ENCODE measurements around the gene POMT1.

The POMT1 gene

GRCh38 chr9:131503626-131504465 is 1.1 kb downstream of the POMT1 start:
- no peak for TF ChIP-seq ZFP30 (CRISPR knock-in tag; IDR thresholded peaks at IDR 0.05)
- TF ChIP-seq, protein P1, sequence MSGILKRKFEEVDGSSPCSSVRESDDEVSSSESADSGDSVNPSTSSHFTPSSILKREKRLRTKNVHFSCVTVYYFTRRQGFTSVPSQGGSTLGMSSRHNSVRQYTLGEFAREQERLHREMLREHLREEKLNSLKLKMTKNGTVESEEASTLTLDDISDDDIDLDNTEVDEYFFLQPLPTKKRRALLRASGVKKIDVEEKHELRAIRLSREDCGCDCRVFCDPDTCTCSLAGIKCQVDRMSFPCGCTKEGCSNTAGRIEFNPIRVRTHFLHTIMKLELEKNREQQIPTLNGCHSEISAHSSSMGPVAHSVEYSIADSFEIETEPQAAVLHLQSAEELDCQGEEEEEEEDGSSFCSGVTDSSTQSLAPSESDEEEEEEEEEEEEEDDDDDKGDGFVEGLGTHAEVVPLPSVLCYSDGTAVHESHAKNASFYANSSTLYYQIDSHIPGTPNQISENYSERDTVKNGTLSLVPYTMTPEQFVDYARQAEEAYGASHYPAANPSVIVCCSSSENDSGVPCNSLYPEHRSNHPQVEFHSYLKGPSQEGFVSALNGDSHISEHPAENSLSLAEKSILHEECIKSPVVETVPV (CRISPR knock-in tag; IDR thresholded peaks at IDR 0.05), result no peak
- TF ChIP-seq TCF4 (CRISPR knock-in tag; IDR thresholded peaks at IDR 0.05; ENCODE audit: borderline replicate concordance), result no peak
- no peak for TF ChIP-seq ZNF70 (CRISPR knock-in tag; IDR thresholded peaks at IDR 0.05)
- TF ChIP-seq OSR1 (CRISPR knock-in tag; IDR thresholded peaks at IDR 0.05), result no peak
- no peak for TF ChIP-seq ESRRG (CRISPR knock-in tag; IDR thresholded peaks at IDR 0.05)
- no peak for TF ChIP-seq ZNF565 (CRISPR knock-in tag; conservative IDR thresholded peaks at IDR 0.05; ENCODE audit: low read depth)
- no peak for TF ChIP-seq GLIS3 (CRISPR knock-in tag; IDR thresholded peaks at IDR 0.05)
- TF ChIP-seq BACH2 (CRISPR knock-in tag; IDR thresholded peaks at IDR 0.05; ENCODE audit: borderline replicate concordance), result no peak
- no peak for TF ChIP-seq ZC3H10 (CRISPR knock-in tag; IDR thresholded peaks at IDR 0.05)
- ATAC-seq, result peak; percentile 35

DNA sequence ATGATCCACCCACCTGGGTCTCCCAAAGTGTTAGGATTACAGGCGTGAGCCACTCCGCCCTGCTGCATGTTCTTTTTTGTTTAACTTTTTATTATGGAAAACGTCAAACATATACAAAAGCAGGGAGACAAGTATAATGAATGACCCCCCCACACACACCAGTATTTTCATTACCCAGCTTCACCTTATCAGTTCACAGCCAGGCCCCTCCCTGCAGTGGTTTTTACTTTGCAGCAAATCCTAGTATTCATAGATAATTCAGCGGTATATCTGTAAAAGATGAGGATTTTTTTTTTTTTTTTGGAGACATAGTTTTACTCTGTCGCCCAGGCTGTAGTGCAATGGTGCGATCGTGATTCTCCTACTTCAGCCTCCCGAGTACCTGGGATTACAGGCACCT is 2.3 kb downstream of the POMT1 start:
- ATAC-seq, result no peak
- TF ChIP-seq TCF4 (CRISPR knock-in tag; IDR thresholded peaks at IDR 0.05; ENCODE audit: borderline replicate concordance) (no peak), ZFP3 (CRISPR knock-in tag; IDR thresholded peaks at IDR 0.05) (no peak), ZC3H10 (CRISPR knock-in tag; IDR thresholded peaks at IDR 0.05) (no peak), RARB (CRISPR knock-in tag; IDR thresholded peaks at IDR 0.05) (no peak)
- TF ChIP-seq, protein P1 (CRISPR knock-in tag; IDR thresholded peaks at IDR 0.05), result no peak

DNA sequence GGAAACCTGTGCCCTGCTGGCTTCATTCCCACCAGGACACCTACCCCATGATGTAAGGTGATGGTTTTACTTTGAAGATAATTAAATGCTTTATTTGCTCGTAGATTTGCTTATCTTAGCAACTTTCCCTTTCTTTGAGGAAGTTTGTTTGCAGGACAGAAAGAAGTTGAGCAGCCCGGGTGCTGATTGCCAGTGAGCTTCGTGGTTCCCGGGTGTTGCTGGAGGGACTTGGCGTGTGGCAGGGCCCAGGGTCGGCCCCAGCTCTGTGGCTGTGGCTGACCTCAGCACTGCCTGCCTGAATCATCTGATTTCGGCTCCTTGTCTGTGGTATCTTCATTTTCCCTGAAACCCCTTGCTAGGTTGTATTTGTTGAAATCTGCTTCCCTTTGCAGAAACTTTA is 8.7 kb downstream of the POMT1 start:
- no peak for TF ChIP-seq ESRRG (CRISPR knock-in tag; IDR thresholded peaks at IDR 0.05)
- no peak for TF ChIP-seq BACH2 (CRISPR knock-in tag; IDR thresholded peaks at IDR 0.05; ENCODE audit: borderline replicate concordance)
- TF ChIP-seq PATZ1 (CRISPR knock-in tag; IDR thresholded peaks at IDR 0.05; ENCODE audit: borderline replicate concordance), result no peak
- TF ChIP-seq CSDC2 (CRISPR knock-in tag; IDR thresholded peaks at IDR 0.05), result no peak
- TF ChIP-seq GLIS3 (CRISPR knock-in tag; IDR thresholded peaks at IDR 0.05), result no peak
- TF ChIP-seq, protein P1 (CRISPR knock-in tag; IDR thresholded peaks at IDR 0.05), result no peak
- no peak for TF ChIP-seq ARNTL (CRISPR knock-in tag; IDR thresholded peaks at IDR 0.05; ENCODE audit: borderline replicate concordance, low read depth)
- no peak for TF ChIP-seq ZNF565 (CRISPR knock-in tag; conservative IDR thresholded peaks at IDR 0.05; ENCODE audit: low read depth)
- TF ChIP-seq ZFP30 (CRISPR knock-in tag; IDR thresholded peaks at IDR 0.05), result no peak
- TF ChIP-seq PPARA (CRISPR knock-in tag; IDR thresholded peaks at IDR 0.05; ENCODE audit: borderline replicate concordance), result no peak
- no peak for TF ChIP-seq POU6F1 (CRISPR knock-in tag; IDR thresholded peaks at IDR 0.05; ENCODE audit: borderline replicate concordance, low read depth)
- no peak for ATAC-seq

- ATAC-seq, result no peak
- TF ChIP-seq ZC3H10 (CRISPR knock-in tag; IDR thresholded peaks at IDR 0.05), result no peak
- no peak for TF ChIP-seq POU6F1 (CRISPR knock-in tag; IDR thresholded peaks at IDR 0.05; ENCODE audit: borderline replicate concordance, low read depth)
- no peak for TF ChIP-seq CSDC2 (CRISPR knock-in tag; IDR thresholded peaks at IDR 0.05)
- no peak for TF ChIP-seq ESRRG (CRISPR knock-in tag; IDR thresholded peaks at IDR 0.05)
- TF ChIP-seq ZFP30 (CRISPR knock-in tag; IDR thresholded peaks at IDR 0.05), result no peak
- TF ChIP-seq ZNF70 (CRISPR knock-in tag; IDR thresholded peaks at IDR 0.05), result no peak
- no peak for TF ChIP-seq TCF4 (CRISPR knock-in tag; IDR thresholded peaks at IDR 0.05; ENCODE audit: borderline replicate concordance)
- TF ChIP-seq, protein P2, sequence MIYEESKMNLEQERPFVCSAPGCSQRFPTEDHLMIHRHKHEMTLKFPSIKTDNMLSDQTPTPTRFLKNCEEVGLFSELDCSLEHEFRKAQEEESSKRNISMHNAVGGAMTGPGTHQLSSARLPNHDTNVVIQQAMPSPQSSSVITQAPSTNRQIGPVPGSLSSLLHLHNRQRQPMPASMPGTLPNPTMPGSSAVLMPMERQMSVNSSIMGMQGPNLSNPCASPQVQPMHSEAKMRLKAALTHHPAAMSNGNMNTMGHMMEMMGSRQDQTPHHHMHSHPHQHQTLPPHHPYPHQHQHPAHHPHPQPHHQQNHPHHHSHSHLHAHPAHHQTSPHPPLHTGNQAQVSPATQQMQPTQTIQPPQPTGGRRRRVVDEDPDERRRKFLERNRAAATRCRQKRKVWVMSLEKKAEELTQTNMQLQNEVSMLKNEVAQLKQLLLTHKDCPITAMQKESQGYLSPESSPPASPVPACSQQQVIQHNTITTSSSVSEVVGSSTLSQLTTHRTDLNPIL (CRISPR knock-in tag; IDR thresholded peaks at IDR 0.05; ENCODE audit: low read depth), result no peak
- TF ChIP-seq BACH2 (CRISPR knock-in tag; IDR thresholded peaks at IDR 0.05; ENCODE audit: borderline replicate concordance), result no peak
- TF ChIP-seq ZNF565 (CRISPR knock-in tag; conservative IDR thresholded peaks at IDR 0.05; ENCODE audit: low read depth), result no peak
- no peak for TF ChIP-seq RARB (CRISPR knock-in tag; IDR thresholded peaks at IDR 0.05)
Observed at GRCh38 chr9:131511880-131512279, 9.2 kb downstream of the POMT1 start.
